ENCODE results near the gene JMJD7.

JMJD7 gene

DNA sequence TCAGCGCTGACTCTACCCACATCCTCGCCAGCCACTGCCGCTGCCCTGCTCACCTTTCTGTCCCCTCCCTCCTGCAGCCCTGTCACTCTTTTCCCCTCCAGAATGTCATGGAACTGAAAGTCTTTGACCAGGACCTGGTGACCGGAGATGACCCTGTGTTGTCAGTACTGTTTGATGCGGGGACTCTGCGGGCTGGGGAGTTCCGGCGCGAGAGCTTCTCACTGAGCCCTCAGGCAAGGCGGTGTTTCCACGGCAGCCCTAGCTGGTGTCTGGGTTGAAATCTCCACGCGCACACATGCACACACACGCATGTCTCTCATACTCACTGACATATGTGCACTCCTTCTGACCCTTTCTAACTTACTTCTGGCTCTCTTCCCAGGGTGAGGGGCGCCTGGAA lies 12.8 kb downstream of the JMJD7 start:
- no peak overlapping the region for H3K4me3 ChIP-seq (ENCODE audit: low read depth in 1 of 2, low read length in 2 of 2)
- peaks cover 0 to 46% of the 10 kb centered on the region in 2 donors for H3K36me3 ChIP-seq (ENCODE audit: control insufficient read depth in 1 of 2, insufficient read depth in 2 of 2, low read length in 2 of 2)
- no peaks in the 10 kb centered on the region for H3K27me3 ChIP-seq (ENCODE audit: control insufficient read depth in 1 of 2, insufficient read depth in 2 of 2, low read length in 2 of 2)
- peaks cover 3 to 4% of the 10 kb centered on the region in 2 donors for H3K4me1 ChIP-seq (ENCODE audit: control insufficient read depth in 1 of 2, insufficient read depth in 2 of 2, low read length in 2 of 2)
- H3K27ac ChIP-seq (ENCODE audit: low read depth, low read length), result no peak overlapping the region
- H3K9me3 ChIP-seq (ENCODE audit: control insufficient read depth in 1 of 2, low read length in 2 of 2), result no peaks in the 10 kb centered on the region
- H3K9ac ChIP-seq (ENCODE audit: low read depth in 1 of 2, low read length in 2 of 2), result no peak overlapping the region

DNA sequence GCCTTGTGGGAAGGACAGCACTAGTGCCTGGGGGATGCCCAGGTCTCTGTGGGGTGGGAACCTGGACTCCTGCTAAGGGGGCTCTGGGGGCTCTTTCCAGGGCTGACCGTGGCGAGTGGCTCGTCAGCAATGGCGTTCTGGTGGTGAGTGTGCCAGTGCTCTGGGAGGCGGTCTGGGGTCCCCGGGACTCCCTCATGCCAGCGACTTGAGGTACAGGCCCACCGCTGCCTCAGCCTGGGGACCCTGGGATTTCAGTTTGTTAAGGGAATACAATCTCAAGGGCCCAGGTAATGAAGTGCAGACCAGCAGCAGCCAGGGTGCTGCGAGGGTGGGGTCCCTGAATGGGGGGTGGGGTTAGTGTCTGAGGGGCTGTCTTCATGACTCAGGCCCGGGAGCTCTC lies 13.2 kb downstream of the JMJD7 start:
- H3K27ac ChIP-seq (ENCODE audit: low read depth, low read length), result no peak overlapping the region
- no peak overlapping the region for H3K9ac ChIP-seq (ENCODE audit: low read depth in 1 of 2, low read length in 2 of 2)
- H3K9me3 ChIP-seq (ENCODE audit: control insufficient read depth in 1 of 2, low read length in 2 of 2), result no peaks in the 10 kb centered on the region
- H3K27me3 ChIP-seq (ENCODE audit: control insufficient read depth in 1 of 2, insufficient read depth in 2 of 2, low read length in 2 of 2), result no peaks in the 10 kb centered on the region
- H3K36me3 ChIP-seq (ENCODE audit: control insufficient read depth in 1 of 2, insufficient read depth in 2 of 2, low read length in 2 of 2), result peaks cover 0 to 48% of the 10 kb centered on the region in 2 donors
- H3K4me3 ChIP-seq (ENCODE audit: low read depth in 1 of 2, low read length in 2 of 2), result no peak overlapping the region
- H3K4me1 ChIP-seq (ENCODE audit: control insufficient read depth in 1 of 2, insufficient read depth in 2 of 2, low read length in 2 of 2), result peaks cover 3 to 4% of the 10 kb centered on the region in 2 donors

DNA sequence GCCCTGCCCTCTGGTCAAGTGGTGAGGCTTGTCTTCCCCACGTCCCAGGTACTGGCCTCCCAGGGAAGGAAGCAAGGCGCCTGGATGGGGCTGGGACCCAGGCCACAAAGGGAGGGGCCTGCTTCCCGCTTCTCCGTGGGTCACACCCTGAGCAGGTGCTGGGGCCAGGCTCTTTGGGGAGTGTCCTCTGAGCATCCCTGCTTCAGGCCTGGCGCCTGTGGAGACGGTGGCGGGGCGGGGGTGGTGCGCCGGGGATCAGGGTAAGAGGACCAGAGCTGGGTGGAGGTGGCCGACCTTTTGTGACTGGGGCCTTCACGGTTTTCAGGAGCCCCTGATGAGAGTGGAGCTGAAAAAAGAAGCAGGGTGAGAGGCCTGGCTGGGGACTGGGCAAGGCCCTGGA lies 14.3 kb downstream of the JMJD7 start:
- peaks cover 0 to 52% of the 10 kb centered on the region in 2 donors for H3K36me3 ChIP-seq (ENCODE audit: control insufficient read depth in 1 of 2, insufficient read depth in 2 of 2, low read length in 2 of 2)
- no peak overlapping the region for H3K9ac ChIP-seq (ENCODE audit: low read depth in 1 of 2, low read length in 2 of 2)
- no peak overlapping the region for H3K27ac ChIP-seq (ENCODE audit: low read depth, low read length)
- no peaks in the 10 kb centered on the region for H3K9me3 ChIP-seq (ENCODE audit: control insufficient read depth in 1 of 2, low read length in 2 of 2)
- H3K27me3 ChIP-seq (ENCODE audit: control insufficient read depth in 1 of 2, insufficient read depth in 2 of 2, low read length in 2 of 2), result no peaks in the 10 kb centered on the region
- peaks cover 3 to 4% of the 10 kb centered on the region in 2 donors for H3K4me1 ChIP-seq (ENCODE audit: control insufficient read depth in 1 of 2, insufficient read depth in 2 of 2, low read length in 2 of 2)
- H3K4me3 ChIP-seq (ENCODE audit: low read depth in 1 of 2, low read length in 2 of 2), result no peak overlapping the region

DNA sequence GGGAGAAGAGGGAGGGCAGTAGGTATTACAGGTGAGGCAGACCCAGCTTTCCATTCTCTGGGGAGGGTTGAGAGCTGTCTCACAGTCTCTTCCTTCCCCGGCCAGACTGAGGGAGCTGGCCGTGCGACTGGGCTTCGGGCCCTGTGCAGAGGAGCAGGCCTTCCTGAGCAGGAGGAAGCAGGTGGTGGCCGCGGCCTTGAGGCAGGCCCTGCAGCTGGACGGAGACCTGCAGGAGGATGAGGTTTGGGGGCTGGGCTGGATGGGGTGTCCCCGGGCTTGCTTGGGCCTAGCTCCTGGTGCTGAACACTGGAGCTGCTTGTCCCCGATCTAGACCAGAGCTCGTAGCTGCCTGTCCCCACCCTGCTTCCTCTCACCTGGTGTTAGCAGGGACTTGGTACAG lies 15.7 kb downstream of the JMJD7 start:
- Histone ChIP-seq H3K36me3 (ENCODE audit: control insufficient read depth in 1 of 2, insufficient read depth in 2 of 2, low read length in 2 of 2) (peaks cover 6 to 62% of the 10 kb centered on the region in 2 donors), H3K9me3 (ENCODE audit: control insufficient read depth in 1 of 2, low read length in 2 of 2) (no peaks in the 10 kb centered on the region), H3K9ac (ENCODE audit: low read depth in 1 of 2, low read length in 2 of 2) (no peak overlapping the region), H3K4me1 (ENCODE audit: control insufficient read depth in 1 of 2, insufficient read depth in 2 of 2, low read length in 2 of 2) (peaks cover 0 to 2% of the 10 kb centered on the region in 2 donors), H3K27me3 (ENCODE audit: control insufficient read depth in 1 of 2, insufficient read depth in 2 of 2, low read length in 2 of 2) (no peaks in the 10 kb centered on the region), H3K27ac (ENCODE audit: low read depth, low read length) (no peak overlapping the region), H3K4me3 (ENCODE audit: low read depth in 1 of 2, low read length in 2 of 2) (no peak overlapping the region)

DNA sequence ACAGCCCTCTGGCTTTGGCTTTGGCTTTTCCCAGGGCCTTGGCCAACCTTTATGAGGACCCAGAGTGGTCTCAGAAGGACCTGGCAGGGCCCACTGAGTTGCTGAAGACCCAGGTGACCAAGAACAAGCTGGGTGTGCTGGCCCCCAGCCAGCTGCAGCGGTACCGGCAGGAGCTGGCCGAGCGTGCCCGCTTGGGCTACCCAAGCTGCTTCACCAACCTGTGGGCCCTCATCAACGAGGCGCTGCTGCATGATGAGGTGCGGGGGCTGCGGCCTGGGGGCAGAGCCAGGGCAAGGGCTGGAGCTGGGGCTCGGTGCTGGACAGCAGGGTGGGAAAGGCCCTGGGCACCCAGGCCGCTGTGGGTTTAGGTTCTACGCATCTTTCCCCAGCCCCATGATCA lies 16.9 kb downstream of the JMJD7 start:
- Histone ChIP-seq H3K4me1 (ENCODE audit: control insufficient read depth in 1 of 2, insufficient read depth in 2 of 2, low read length in 2 of 2) (no peaks in the 10 kb centered on the region), H3K36me3 (ENCODE audit: control insufficient read depth in 1 of 2, insufficient read depth in 2 of 2, low read length in 2 of 2) (peaks cover 6 to 62% of the 10 kb centered on the region in 2 donors), H3K9ac (ENCODE audit: low read depth in 1 of 2, low read length in 2 of 2) (no peak overlapping the region), H3K9me3 (ENCODE audit: control insufficient read depth in 1 of 2, low read length in 2 of 2) (no peaks in the 10 kb centered on the region), H3K4me3 (ENCODE audit: low read depth in 1 of 2, low read length in 2 of 2) (no peak overlapping the region), H3K27ac (ENCODE audit: low read depth, low read length) (no peak overlapping the region), H3K27me3 (ENCODE audit: control insufficient read depth in 1 of 2, insufficient read depth in 2 of 2, low read length in 2 of 2) (no peaks in the 10 kb centered on the region)

DNA sequence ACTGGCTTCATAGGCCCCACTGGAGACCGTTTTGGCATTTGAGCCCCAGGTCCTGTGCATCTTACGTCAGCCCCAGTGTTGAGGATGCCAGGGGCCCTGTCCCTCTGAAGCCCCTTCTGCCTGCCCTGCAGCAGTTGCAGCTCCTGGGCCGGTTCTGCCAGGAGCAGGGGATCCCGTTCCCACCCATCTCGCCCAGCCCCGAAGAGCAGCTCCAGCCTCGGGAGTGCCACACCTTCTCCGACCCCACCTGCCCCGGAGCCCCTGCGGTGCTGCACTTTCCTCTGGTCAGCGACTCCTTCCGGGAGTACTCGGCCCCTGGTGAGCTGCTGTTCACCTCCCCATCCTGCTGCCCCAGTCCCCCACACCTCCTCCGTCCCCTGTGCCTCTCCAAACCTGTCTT lies 19.3 kb downstream of the JMJD7 start:
- H3K36me3 ChIP-seq (ENCODE audit: control insufficient read depth in 1 of 2, insufficient read depth in 2 of 2, low read length in 2 of 2), result peaks cover 6 to 44% of the 10 kb centered on the region in 2 donors
- no peak overlapping the region for H3K27ac ChIP-seq (ENCODE audit: low read depth, low read length)
- no peaks in the 10 kb centered on the region for H3K4me1 ChIP-seq (ENCODE audit: control insufficient read depth in 1 of 2, insufficient read depth in 2 of 2, low read length in 2 of 2)
- no peak overlapping the region for H3K9ac ChIP-seq (ENCODE audit: low read depth in 1 of 2, low read length in 2 of 2)
- no peaks in the 10 kb centered on the region for H3K9me3 ChIP-seq (ENCODE audit: control insufficient read depth in 1 of 2, low read length in 2 of 2)
- no peak overlapping the region for H3K4me3 ChIP-seq (ENCODE audit: low read depth in 1 of 2, low read length in 2 of 2)
- H3K27me3 ChIP-seq (ENCODE audit: control insufficient read depth in 1 of 2, insufficient read depth in 2 of 2, low read length in 2 of 2), result peaks cover 0 to 3% of the 10 kb centered on the region in 2 donors

DNA sequence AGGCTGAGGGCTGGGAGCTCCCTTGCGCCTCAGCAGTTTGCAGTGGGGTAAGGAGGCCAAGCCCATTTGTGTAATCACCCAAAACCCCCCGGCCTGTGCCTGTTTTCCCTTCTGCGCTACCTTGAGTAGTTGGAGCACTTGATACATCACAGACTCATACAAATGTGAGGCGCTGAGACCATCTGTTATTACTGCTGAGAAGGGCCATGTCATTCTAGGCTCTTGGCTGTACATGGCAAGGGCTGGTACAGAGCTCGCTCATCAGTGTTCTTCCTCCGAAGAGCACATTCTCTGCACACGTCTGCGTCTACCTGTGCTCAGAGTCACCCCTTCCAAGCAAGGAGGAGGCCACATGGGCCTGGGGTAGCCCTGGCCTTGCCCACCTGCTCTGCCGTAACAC lies 20.1 kb downstream of the JMJD7 start:
- no peak overlapping the region for H3K9ac ChIP-seq (ENCODE audit: low read depth in 1 of 2, low read length in 2 of 2)
- H3K4me3 ChIP-seq (ENCODE audit: low read depth in 1 of 2, low read length in 2 of 2), result no peak overlapping the region
- H3K27me3 ChIP-seq (ENCODE audit: control insufficient read depth in 1 of 2, insufficient read depth in 2 of 2, low read length in 2 of 2), result peaks cover 0 to 3% of the 10 kb centered on the region in 2 donors
- H3K9me3 ChIP-seq (ENCODE audit: control insufficient read depth in 1 of 2, low read length in 2 of 2), result no peaks in the 10 kb centered on the region
- H3K27ac ChIP-seq (ENCODE audit: low read depth, low read length), result no peak overlapping the region
- H3K4me1 ChIP-seq (ENCODE audit: control insufficient read depth in 1 of 2, insufficient read depth in 2 of 2, low read length in 2 of 2), result no peaks in the 10 kb centered on the region
- peaks cover 6 to 44% of the 10 kb centered on the region in 2 donors for H3K36me3 ChIP-seq (ENCODE audit: control insufficient read depth in 1 of 2, insufficient read depth in 2 of 2, low read length in 2 of 2)

DNA sequence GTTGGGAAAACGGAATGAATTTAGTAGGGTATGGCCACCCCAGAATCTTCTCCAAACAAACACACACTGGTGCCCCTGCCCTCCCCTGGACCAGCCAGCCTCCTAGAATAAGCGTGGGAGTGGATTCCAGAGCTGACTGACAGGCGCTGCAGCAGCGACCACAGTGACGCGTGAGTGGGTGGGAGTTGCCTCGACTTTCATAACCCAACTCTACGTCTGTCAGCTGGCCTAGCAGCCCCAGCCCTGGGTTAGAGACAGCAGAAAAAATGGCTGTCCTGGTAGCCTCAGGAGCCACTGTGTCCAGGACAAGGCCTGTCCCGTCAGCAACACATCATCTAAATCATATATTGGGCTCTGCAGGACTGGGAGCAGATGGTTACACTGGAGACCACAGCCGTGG lies 20.7 kb downstream of the JMJD7 start:
- Histone ChIP-seq H3K36me3 (ENCODE audit: control insufficient read depth in 1 of 2, insufficient read depth in 2 of 2, low read length in 2 of 2) (peaks cover 6 to 40% of the 10 kb centered on the region in 2 donors), H3K27ac (ENCODE audit: low read depth, low read length) (no peak overlapping the region), H3K9me3 (ENCODE audit: control insufficient read depth in 1 of 2, low read length in 2 of 2) (no peaks in the 10 kb centered on the region)

DNA sequence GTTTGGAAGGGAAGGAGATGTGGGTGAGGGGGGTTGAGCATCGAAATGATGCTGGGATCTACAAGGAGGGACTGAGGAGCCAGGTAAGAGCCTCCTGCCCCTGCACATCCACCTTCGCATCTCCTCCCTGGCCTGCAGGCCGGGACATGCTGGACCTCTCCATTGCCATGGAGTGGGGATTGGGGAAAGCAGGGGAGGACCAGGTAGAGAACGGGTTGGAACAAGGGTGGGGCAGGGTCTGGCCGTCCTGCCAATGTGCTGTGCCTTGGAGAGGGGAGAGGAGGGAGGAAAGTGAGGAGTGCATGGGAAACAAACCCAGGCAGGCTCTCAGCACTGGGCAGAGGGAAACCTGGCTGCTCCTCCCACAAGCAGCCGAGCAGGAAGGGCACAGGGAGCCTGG lies 21.3 kb downstream of the JMJD7 start:
- H3K27me3 ChIP-seq (ENCODE audit: control insufficient read depth in 1 of 2, insufficient read depth in 2 of 2, low read length in 2 of 2), result peaks cover 0 to 3% of the 10 kb centered on the region in 2 donors
- H3K4me1 ChIP-seq (ENCODE audit: control insufficient read depth in 1 of 2, insufficient read depth in 2 of 2, low read length in 2 of 2), result no peaks in the 10 kb centered on the region
- H3K27ac ChIP-seq (ENCODE audit: low read depth, low read length), result no peak overlapping the region
- no peaks in the 10 kb centered on the region for H3K9me3 ChIP-seq (ENCODE audit: control insufficient read depth in 1 of 2, low read length in 2 of 2)
- H3K4me3 ChIP-seq (ENCODE audit: low read depth in 1 of 2, low read length in 2 of 2), result no peak overlapping the region
- peaks cover 6 to 37% of the 10 kb centered on the region in 2 donors for H3K36me3 ChIP-seq (ENCODE audit: control insufficient read depth in 1 of 2, insufficient read depth in 2 of 2, low read length in 2 of 2)
- no peak overlapping the region for H3K9ac ChIP-seq (ENCODE audit: low read depth in 1 of 2, low read length in 2 of 2)

More for the DNA sequence above, 20.7 kb downstream of the JMJD7 start:
- H3K4me3 ChIP-seq (ENCODE audit: low read depth in 1 of 2, low read length in 2 of 2), result no peak overlapping the region
- no peaks in the 10 kb centered on the region for H3K4me1 ChIP-seq (ENCODE audit: control insufficient read depth in 1 of 2, insufficient read depth in 2 of 2, low read length in 2 of 2)
- no peak overlapping the region for H3K9ac ChIP-seq (ENCODE audit: low read depth in 1 of 2, low read length in 2 of 2)
- peaks cover 0 to 3% of the 10 kb centered on the region in 2 donors for H3K27me3 ChIP-seq (ENCODE audit: control insufficient read depth in 1 of 2, insufficient read depth in 2 of 2, low read length in 2 of 2)

DNA sequence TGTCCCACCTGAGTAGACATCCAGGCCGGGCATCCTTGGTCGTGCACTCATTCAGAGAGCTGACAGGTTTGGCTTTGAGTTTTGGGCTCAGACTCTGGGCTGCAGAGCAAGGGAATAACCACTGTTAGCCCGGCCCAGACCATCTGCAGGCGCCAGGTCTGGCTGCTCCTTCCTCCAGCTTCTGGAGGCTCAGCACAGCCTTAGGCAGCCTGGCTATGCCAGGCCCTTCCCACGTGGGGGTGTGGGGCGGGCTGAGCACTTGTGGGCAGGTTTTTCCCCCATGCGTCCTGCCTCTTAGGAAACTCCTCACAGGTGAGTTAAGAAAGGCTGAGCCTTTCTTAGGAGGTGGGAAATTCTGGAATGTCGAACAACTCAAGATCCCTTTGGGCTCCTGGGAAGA lies 22.0 kb downstream of the JMJD7 start:
- Histone ChIP-seq H3K27me3 (ENCODE audit: control insufficient read depth in 1 of 2, insufficient read depth in 2 of 2, low read length in 2 of 2) (peaks cover 0 to 3% of the 10 kb centered on the region in 2 donors), H3K27ac (ENCODE audit: low read depth, low read length) (no peak overlapping the region), H3K9me3 (ENCODE audit: control insufficient read depth in 1 of 2, low read length in 2 of 2) (no peaks in the 10 kb centered on the region), H3K9ac (ENCODE audit: low read depth in 1 of 2, low read length in 2 of 2) (no peak overlapping the region), H3K4me1 (ENCODE audit: control insufficient read depth in 1 of 2, insufficient read depth in 2 of 2, low read length in 2 of 2) (no peaks in the 10 kb centered on the region), H3K4me3 (ENCODE audit: low read depth in 1 of 2, low read length in 2 of 2) (no peak overlapping the region), H3K36me3 (ENCODE audit: control insufficient read depth in 1 of 2, insufficient read depth in 2 of 2, low read length in 2 of 2) (peaks cover 6 to 31% of the 10 kb centered on the region in 2 donors)
